Measurements from ENCODE around the gene SELENOS. TPM values are rescaled to one million over a fixed set of nuclear protein-coding genes. Genes with fewer than 3 reads are reported as not detected.

SELENOS gene
- total and polyA plus RNA-seq, 9 of the 15 experiments (the other 6 are each of a cell fraction or from before 2014, with no cell fraction given) = 24.9 to 57.4 (median 47.9) TPM

DNA sequence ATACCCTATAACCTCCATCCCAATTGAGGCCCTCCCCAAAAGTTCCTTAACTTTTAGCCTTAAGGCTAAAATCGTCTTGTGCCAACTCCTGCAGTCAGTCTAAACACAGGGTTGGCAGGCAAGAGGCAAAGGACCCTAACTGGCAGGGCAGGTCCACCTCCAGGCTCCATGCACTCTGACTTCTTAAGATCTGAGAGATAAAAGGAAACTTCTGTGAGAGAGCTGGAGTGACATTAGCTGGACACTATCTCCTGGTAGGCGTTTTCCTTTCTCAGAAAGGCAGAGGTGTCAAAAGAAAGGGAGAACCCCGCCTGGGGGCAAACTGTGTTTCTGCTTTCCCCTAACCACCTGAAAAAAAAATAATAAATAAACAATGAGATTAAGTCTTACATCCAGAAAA is 29.0 kb downstream of the SELENOS start:
- DNase-seq (ENCODE audit: extremely low read depth in 1 of 4, low spot score in 3 of 4) = no peak
- H3K27ac ChIP-seq (ENCODE audit: extremely low read depth, low read depth, low read length) = no peak overlapping the region
- BruUV-seq (replicated peaks) = TSS peak; percentile 12

More for the DNA sequence above, 29.0 kb downstream of the SELENOS start:
- H3K4me1 ChIP-seq (replicated peaks in 1 of 2; ENCODE audit: control insufficient read depth in 2 of 2, insufficient read depth in 2 of 2, low read length in 2 of 2) = peaks cover 12 to 25% of the 10 kb centered on the region in 2 experiments; a peak in 4 of 5 replicates
- no peaks in the 10 kb centered on the region for H3K9me3 ChIP-seq (replicated peaks; ENCODE audit: control insufficient read depth, insufficient read depth, low read depth, low read length)
- H2AFZ ChIP-seq (ENCODE audit: low read depth, low read length) = no peak overlapping the region
- in situ Hi-C loops (cut with MboI) (no loop called here), intact Hi-C loops (cut with micrococcal nuclease) (no loop called here)
- ChIA-PET POLR2A (interaction anchor here (0.6 to 1.6 kb wide), 5 partner anchors 9 to 473 kb away, joined by 3 to 9 read pairs (median 3); no protein-coding TSS in a partner anchor), CTCF (ENCODE audit: low intra/inter-chr PET ratio) (no interaction called here)
- no peaks in the 10 kb centered on the region for H3K27me3 ChIP-seq (ENCODE audit: control insufficient read depth in 2 of 2, insufficient read depth in 2 of 2, low read length in 2 of 2)
- H3K9ac ChIP-seq (ENCODE audit: insufficient read depth in 1 of 2, low read depth in 2 of 2, low read length in 2 of 2) = no peak overlapping the region
- WGBS (ENCODE audit: insufficient coverage, low coverage, missing lambda C conversion rate) = 21% methylated on average over 3 of the region's 3 CpGs
- peaks cover 26% of the 10 kb centered on the region for H4K20me1 ChIP-seq (replicated peaks; ENCODE audit: control insufficient read depth, insufficient read depth, low read length)
- TF ChIP-seq DDX20 (tag; IDR thresholded peaks at IDR 0.05; ENCODE audit: low read depth) (no peak), HCFC1 (IDR thresholded peaks at IDR 0.05; ENCODE audit: low read depth, low read length) (no peak), STAT5B (CRISPR knock-in tag; IDR thresholded peaks at IDR 0.05) (no peak), GTF2F1 (IDR thresholded peaks at IDR 0.05; ENCODE audit: low read depth, low read length) (no peak), EZH2 (IDR thresholded peaks at IDR 0.05; ENCODE audit: borderline replicate concordance, low read depth, low read length) (no peak)
- TF ChIP-seq, protein P1, sequence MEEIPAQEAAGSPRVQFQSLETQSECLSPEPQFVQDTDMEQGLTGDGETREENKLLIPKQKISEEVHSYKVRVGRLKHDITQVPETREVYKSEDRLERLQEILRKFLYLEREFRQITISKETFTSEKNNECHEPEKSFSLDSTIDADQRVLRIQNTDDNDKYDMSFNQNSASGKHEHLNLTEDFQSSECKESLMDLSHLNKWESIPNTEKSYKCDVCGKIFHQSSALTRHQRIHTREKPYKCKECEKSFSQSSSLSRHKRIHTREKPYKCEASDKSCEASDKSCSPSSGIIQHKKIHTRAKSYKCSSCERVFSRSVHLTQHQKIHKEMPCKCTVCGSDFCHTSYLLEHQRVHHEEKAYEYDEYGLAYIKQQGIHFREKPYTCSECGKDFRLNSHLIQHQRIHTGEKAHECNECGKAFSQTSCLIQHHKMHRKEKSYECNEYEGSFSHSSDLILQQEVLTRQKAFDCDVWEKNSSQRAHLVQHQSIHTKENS (CRISPR knock-in tag; IDR thresholded peaks at IDR 0.05) = no peak
- TF ChIP-seq, protein P2, sequence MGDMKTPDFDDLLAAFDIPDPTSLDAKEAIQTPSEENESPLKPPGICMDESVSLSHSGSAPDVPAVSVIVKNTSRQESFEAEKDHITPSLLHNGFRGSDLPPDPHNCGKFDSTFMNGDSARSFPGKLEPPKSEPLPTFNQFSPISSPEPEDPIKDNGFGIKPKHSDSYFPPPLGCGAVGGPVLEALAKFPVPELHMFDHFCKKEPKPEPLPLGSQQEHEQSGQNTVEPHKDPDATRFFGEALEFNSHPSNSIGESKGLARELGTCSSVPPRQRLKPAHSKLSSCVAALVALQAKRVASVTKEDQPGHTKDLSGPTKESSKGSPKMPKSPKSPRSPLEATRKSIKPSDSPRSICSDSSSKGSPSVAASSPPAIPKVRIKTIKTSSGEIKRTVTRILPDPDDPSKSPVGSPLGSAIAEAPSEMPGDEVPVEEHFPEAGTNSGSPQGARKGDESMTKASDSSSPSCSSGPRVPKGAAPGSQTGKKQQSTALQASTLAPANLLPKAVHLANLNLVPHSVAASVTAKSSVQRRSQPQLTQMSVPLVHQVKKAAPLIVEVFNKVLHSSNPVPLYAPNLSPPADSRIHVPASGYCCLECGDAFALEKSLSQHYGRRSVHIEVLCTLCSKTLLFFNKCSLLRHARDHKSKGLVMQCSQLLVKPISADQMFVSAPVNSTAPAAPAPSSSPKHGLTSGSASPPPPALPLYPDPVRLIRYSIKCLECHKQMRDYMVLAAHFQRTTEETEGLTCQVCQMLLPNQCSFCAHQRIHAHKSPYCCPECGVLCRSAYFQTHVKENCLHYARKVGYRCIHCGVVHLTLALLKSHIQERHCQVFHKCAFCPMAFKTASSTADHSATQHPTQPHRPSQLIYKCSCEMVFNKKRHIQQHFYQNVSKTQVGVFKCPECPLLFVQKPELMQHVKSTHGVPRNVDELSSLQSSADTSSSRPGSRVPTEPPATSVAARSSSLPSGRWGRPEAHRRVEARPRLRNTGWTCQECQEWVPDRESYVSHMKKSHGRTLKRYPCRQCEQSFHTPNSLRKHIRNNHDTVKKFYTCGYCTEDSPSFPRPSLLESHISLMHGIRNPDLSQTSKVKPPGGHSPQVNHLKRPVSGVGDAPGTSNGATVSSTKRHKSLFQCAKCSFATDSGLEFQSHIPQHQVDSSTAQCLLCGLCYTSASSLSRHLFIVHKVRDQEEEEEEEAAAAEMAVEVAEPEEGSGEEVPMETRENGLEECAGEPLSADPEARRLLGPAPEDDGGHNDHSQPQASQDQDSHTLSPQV (IDR thresholded peaks at IDR 0.05) = no peak
- peaks cover 65% of the 10 kb centered on the region for H3K79me2 ChIP-seq (ENCODE audit: control insufficient read depth, insufficient read depth, low read length)
- no peak overlapping the region for H3K4me3 ChIP-seq
- H3K36me3 ChIP-seq (ENCODE audit: control insufficient read depth, insufficient read depth, low read length) = peaks cover 6% of the 10 kb centered on the region; the same call in 2 of the 3 replicates
- no peaks in the 10 kb centered on the region for H3K9me1 ChIP-seq (ENCODE audit: control insufficient read depth, insufficient read depth, low read length)
- FAIRE-seq (no peak), ATAC-seq (no peak)
- no peak overlapping the region for H3K4me2 ChIP-seq (ENCODE audit: insufficient read depth, low read length)

Data from K562 (cell line).